ENCODE data around the gene MRRF.

DNA sequence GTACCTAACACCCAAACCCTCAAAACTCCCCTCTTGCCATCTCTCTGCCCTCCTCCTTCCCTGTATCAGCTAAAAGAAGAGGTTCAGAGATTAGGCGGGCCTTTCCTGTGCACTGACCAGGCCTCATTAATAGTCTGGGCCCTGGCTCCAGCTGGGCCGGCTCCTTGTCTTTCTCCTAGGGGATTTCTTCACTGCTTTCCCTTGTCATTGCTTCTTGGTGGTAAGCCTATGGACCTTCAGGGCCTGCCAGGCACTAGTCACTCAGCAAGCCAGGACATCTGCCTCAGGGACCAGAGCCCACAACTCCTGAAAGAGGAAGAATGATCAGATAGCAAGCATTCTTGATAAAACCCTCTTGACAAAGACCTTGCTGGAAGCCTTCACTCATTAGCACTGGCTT, 50.9 kb downstream of the MRRF start:
- TF ChIP-seq, protein P1, sequence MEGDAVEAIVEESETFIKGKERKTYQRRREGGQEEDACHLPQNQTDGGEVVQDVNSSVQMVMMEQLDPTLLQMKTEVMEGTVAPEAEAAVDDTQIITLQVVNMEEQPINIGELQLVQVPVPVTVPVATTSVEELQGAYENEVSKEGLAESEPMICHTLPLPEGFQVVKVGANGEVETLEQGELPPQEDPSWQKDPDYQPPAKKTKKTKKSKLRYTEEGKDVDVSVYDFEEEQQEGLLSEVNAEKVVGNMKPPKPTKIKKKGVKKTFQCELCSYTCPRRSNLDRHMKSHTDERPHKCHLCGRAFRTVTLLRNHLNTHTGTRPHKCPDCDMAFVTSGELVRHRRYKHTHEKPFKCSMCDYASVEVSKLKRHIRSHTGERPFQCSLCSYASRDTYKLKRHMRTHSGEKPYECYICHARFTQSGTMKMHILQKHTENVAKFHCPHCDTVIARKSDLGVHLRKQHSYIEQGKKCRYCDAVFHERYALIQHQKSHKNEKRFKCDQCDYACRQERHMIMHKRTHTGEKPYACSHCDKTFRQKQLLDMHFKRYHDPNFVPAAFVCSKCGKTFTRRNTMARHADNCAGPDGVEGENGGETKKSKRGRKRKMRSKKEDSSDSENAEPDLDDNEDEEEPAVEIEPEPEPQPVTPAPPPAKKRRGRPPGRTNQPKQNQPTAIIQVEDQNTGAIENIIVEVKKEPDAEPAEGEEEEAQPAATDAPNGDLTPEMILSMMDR (IDR thresholded peaks at IDR 0.05): no peak
- TF ChIP-seq POLR2A (IDR thresholded peaks at IDR 0.05; ENCODE audit: low read depth): no peak
